SHP77 treated with DMSO at 0.1 percent for 48 hours (cell line): ENCODE results near the gene DNAAF1.
A peak's percentile ranks its signal among the peaks of the same experiment; 100 is the strongest.
"Not testable (repeated sequence)": the region's sequence is repeated elsewhere in the genome, so short reads cannot be mapped to it uniquely, and the experiment has no call there.

Source experiments
- DNase-seq: peaks from one replicate; lab custom pipeline; 2025; lab: John Stamatoyannopoulos, UW

DNAAF1 gene

DNA sequence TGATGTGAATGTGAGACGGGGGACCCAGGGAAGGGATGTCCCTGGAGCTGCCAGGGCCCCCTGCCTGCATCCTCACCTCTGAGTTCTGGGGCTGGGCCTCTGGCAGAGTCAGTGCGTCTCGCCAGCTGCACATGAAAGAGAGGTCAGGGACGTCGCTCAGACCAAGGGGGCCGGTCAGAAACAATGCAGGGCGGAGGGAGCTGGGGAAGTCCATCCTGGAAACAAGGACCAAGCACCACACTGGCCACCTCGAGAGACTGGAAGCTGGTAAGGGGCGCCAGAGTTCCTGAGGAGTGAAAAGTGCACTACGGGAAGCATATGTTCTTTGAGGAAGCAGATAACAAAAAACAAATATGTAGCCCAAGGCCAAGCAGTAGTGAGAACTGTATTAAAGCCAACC, 39.7 kb downstream of the DNAAF1 start:
- DNase-seq = no peak

DNA sequence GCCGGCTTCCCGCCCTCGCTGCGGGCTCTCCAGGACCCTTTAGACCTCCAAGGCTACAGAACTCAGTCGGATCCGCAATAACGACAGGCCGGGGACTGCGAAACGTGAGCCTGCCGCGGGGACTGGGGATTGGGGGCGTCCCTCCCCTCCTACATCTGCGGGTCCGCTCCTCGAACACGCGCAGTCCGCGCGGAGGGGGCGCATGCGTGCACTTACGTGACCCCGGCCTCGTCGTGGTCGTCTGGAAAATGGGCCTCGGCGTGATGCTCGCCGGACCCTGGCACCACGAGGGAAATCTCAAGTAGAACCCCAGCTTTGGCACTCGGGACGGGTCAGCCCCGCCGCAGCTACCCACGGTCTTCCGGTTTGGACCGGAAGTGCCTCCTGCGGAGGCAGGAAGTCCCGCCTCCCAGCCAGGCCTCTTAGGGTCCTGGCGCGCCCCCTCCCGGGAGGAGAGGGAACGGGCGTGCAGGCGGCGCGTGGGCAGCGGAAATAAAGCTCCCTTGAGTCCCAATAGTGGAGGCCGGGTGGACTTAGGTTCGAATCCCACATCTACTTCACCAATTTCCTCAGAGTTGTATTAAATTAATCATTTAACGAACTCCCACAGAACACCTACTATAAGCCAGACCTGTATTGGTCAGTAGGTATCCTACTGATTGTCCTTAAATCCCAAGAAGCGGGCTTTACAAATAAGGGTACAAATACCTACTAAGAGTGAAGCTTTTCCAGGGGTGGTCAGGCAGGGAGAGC, 41.8 kb downstream of the DNAAF1 start, which contains the start of gene TAF1C:
TSS of gene TAF1C (minus strand) at position 373 of the 753 bp plus-strand sequence. CDS start 2,069 bp downstream, outside the sequence.
- peak; percentile 77 for DNase-seq

DNA sequence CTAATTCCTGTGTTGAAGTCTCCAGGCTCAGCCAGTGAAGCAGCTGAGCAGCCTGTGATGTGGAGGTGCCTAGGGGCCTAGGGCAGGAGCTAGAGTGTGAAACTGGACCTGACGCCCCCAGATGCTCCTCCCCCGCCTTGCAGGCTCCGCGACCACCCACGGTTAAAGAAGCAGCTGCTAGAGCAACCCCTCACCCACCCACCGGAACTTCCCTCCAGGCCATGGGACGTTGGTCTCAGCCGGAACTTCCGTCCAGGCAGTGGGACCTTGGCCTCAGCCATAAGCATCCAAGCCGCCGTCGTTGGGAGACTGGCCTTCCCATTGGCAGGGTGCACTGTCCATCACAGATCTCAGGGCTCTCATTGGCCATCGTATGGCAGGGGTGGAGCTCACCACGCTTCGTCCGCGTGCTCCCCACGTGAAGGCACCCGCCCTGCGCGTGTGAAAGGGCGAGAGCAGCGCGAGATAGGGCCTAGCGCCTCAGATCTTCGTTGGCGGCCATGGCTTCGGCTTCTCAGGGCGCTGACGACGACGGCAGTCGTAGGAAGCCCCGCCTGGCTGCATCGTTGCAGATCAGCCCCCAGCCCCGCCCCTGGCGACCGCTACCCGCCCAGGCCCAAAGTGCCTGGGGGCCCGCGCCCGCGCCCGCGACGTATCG, 45.8 kb downstream of the DNAAF1 start, which contains the start of gene ADAD2:
TSS of gene ADAD2 (plus strand) at position 427 of the 658 bp plus-strand sequence. CDS start at position 501, 74 bp downstream.
- DNase-seq = no peak

DNA sequence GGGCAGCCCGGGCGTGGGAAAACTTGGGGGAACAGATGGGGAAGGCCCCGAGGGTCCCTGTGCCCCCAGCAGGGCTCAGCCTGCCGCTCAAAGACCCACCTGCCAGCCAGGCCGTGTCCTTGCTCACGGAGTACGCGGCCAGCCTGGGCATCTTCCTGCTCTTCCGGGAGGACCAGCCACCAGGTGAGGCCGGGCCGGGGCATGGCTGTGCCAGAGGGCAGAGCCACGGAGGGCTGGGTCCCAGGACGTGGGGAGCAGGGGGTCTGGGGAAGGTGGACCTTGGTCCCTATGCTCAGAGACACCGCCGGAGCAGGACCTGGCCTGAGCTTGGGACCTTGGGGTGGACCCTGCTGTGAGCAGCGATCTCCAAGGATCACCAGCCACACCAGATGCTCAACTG, 46.4 kb downstream of the DNAAF1 start:
- no peak for DNase-seq

DNA sequence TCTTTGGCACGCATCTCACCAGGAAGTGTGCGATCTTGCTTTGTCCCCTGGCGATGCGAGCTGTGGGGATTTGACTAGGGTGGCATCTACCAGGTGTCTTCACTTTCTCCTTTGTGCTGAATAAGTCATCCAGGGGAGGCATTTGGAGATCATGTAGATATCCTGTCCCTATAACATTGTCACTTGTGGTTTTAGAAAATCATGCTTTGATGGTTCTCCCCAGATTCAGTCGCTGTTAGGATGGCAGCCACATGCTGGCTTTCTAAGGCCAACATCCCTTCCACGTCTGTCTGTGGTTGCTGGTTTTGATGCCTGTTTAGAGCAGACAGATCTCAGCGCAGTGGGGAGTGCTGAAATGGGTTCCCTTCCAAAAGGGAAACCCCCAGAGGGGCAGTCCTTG, 48.4 kb downstream of the DNAAF1 start:
- no peak for DNase-seq

DNA sequence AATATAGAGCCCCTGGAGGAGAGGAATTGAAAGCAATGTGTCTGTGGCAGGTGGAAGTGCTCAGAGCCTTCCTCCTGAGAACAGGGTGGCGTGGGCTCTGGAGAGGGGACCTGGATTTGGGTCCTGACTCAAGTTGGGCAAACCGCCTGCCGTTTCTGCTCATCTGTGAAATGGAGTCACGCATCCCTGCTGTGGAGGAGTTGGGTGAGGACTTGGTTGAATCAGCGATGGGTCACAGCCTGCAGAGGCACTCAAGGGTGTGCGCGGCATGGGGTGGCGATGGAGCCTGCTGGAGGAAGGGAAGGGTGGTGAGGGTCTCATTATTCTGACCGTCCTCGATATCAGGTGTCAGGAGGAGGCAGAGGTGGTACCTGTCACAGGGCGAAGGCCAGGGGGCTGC, 48.9 kb downstream of the DNAAF1 start:
- no peak for DNase-seq

DNA sequence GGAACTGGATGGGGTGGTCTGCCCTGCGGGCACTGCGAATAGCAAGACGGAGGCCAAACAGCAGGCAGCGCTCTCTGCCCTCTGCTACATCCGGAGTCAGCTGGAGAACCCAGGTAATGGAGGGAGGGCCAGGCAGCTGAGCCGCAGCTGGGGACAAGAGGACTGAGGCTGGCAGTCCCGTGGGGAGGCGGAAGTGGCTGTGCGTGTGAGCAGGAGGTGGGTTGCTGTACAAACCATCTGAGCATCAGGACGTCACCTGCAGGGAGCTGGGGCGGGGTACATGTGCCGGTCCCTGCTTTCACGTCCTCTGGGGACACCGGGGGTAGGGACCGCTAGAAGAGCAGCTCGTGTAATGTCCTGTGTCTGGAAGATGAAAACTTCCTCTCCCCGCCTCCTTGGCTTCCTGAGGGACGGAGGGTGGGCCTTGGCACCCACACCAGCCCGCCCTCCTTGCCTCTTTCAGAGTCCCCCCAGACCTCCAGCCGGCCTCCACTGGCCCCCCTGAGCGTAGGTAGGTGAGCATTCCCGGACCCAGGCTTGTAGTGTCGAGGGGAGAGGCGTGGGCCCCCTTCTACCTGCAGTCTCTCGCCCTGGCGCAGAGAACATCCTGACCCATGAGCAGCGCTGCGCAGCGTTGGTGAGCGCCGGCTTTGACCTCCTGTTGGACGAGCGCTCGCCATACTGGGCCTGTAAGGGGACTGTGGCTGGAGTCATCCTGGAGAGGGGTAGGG, 49.5 kb downstream of the DNAAF1 start:
- DNase-seq = no peak

DNA sequence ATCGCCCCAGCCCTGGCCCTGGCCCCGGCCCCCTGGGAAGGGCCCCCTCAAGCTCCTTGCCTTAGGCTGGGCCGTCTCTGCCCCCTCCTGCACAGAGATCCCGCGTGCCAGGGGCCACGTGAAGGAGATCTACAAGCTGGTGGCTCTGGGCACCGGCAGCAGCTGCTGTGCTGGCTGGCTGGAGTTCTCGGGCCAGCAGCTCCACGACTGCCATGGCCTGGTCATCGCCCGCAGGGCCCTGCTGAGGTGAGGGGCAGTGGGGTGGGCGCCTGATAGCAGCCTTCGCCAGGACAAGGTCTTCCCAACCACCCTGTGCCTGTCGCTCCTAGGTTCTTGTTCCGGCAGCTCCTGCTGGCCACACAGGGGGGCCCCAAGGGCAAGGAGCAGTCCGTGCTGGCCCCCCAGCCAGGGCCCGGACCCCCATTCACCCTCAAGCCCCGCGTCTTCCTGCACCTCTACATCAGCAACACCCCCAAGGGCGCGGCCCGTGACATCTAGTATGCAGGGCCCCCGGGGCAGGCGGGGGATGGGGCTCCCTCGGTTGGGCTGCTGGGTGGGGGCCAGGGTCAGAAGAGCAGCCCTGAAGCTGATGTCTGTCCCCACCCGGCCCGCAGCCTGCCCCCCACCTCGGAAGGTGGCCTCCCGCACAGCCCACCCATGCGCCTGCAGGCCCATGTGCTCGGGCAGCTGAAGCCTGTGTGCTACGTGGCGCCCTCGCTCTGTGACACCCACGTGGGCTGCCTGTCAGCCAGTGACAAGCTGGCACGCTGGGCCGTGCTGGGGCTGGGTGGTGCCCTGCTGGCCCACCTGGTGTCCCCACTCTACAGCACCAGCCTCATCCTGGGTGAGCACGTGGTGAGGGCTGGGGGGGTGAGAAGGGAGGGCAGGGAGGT, 50.3 kb downstream of the DNAAF1 start:
- no peak for DNase-seq

DNA sequence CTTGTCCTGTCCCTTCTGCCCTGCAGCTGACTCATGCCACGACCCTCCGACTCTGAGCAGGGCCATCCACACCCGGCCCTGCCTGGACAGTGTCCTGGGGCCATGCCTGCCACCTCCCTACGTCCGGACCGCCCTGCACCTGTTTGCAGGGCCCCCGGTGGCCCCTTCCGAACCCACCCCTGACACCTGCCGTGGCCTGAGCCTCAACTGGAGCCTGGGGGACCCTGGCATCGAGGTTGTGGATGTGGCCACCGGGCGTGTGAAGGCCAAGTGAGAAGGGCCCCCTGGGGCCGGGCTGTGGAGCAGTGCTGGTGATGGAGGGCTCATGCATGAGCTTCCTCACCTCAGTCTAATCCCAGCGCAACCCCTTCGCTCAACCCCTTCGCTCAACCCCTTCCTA, 51.0 kb downstream of the DNAAF1 start:
- DNase-seq = no peak

DNA sequence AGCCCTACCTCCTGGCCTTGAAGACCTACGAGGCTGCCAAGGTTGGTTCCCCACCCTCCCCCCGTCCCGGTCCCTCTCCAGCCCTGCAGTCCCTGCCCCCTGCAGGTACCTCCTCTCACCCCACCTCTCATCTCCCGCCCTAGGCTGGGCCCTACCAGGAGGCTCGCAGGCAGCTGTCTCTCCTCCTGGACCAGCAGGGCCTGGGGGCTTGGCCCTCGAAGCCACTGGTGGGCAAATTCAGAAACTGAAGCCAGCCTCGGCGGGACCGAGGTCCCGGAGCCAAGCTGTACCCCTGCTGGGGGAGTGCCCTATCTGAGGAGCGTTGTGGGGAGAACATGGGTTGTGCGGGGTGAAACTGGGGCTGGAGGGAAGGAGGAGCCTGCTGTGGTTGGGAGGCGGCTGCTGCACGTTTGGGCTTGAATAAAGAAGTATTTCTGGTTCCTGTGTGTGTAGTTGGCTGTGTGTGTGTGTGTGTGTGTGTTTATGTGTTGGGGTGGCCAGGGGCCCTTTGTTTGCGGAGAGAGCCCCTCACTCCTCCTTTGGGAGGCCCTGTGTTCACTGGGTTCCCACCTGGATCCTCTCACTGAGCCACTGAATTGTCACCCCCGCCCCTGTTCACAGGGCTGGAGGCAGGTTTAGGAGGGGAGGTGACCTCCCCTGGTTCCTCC, 51.8 kb downstream of the DNAAF1 start:
- DNase-seq = no peak

DNA sequence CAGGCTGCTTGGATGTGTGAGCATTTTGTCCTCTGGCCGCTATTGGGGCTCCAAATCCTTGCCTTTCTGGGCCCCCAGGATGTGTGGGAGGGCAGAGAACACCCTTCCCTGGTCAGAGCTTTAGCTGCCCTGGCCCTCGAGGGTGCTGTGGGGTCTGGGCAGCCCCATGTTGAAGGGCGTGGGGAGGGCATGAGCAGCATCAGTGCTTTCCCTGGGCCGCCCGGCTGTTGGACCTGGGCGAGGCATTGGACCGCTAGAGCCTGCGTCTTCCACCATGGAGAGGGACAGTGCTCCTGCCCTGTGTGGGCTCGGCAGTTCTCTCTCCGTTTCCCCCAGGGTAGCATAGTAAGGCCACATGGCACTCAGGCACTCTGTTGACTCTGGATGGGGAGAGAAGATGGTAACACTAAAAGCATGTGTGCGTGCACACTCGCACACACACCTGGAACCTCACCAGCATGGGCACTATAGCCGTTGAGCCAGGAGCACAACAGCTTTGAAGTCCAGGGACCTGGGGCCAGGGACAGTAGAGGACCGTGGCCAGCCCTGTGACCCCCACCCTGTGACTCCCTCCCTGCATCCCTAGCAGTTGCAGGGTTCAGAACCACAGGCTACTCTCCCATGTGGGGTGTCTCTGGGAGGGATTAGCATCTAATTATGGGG, 52.5 kb downstream of the DNAAF1 start:
- DNase-seq = no peak

DNA sequence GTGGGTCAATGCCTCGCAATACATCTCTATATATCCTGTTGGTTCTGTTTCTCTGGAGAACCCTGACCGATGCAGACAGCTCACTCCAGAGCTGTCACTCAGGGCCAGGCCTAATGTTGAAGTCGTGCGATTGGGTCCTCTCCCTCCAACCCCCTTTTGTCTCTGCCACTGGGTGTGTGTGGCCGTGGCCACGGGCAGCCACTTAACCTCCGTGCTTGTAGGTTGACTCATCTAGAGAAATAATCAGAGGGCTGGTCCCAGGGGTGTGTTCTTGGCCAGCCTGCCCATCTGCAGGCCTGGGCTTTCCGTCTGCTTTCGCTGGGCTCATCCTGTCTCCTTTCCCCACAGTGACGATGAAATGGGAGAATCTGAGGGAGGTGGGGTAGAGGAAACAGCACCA, 53.3 kb downstream of the DNAAF1 start:
- no peak for DNase-seq

DNA sequence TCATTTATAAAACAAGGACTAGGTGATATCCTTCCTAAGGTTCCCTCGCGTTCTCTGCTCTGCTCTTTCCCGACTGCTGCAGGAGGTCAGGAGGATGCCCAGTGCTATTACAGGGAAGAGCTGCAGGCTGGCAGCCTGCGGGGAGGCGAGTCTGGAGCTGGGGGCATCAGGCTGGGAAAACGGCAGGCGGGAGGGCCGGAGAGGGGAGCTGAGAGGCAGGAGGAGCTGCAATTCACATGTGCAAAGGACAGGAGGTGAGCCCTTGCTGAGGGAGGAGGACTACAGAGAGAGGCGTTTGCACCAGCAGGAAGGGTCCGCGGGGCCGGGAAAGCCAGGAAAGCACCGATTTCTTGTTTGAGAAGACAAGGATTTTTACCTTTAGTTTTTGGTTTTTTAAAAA, 54.0 kb downstream of the DNAAF1 start:
- no peak for DNase-seq

DNA sequence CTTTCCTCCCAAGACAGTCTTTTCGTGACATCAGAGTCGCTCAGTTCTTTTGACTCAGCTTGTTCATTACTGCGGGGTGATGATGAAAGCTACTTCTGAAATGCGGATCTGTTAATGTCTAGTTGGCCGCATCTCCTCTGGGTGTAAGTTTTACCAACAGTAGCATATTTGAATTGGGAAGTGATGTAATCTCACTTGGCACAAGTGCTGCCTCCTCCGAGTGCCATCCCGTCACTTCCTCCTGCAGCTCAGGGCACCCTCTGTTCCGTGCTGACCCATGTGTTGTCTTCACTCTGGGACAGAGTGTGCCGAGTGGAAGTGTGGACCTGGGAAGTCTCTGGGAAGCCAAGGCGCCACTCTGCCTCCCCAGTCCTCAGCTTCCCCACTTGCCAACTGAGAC, 54.8 kb downstream of the DNAAF1 start:
- DNase-seq = no peak

DNA sequence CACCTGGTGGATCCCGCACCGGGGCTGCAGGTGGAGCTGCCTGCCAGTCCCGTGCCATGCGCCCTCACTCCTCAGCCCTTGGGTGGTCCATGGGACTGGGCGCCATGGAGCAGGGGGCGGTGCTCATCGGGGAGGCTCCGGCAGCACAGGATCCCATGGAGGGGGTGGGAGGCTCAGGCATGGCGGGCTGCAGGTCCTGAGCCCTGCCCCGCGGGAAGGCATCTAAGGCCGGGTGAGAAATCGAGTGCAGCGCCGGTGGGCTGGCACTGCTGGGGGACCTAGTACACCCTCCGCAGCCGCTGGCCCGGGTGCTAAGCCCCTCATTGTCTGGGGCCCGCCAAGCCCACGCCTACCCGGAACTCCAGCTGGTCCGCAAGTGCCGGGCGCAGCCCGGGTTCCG, 59.4 kb downstream of the DNAAF1 start:
- not testable (repeated sequence) for DNase-seq

DNA sequence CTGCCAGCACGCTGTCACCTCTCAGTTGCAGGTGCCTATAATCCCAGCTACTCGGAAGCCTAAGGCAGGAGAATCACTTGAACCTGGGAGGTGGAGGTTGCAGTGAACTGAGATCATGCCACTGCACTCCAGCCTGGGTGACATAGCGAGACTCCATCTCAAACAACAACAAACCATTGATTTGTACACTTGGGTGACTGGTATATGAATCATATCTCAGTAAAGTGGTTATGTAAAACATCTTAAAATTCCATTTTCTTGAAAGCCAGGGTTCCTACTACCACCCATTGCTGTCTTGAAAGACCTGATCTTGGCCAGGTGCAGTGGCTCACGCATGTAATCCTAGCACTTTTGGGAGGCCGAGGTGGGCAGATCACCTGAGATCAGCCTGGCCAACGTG, 60.0 kb downstream of the DNAAF1 start:
- not testable (repeated sequence) for DNase-seq

DNA sequence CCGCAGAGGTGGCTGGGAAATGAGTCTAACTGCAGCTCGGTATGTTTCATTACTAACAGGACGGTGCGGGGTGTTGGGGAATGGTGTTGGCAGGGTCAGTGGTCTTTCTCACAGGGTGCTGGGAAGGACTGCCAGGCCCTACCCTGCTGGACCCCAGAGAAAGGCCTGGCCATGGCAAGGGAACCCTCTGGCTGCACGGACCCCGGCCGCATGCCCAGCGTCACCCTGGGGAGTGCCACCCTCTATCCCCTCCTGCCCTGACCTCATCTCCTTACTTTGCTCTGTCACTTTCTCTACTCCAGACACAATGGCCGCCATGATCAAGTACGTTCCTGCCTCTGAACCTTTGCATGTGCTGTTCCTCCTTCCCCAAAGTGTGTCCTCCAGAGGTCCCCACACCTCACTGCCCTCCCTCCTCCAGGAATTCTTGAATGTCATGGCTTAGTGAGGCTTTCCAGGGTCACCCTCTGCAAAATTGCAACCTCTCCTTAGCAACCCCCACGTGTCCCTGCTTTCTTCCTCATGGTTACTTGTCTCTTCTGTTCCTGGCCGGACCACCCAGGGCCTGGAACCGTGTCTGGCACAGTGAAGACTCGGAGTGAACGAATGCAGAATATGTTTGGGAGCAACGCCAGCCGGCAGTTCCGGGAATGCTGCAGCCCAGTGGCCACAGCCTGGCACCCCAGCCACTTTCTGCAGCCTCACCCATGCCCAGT, 61.0 kb downstream of the DNAAF1 start:
- DNase-seq = no peak

DNA sequence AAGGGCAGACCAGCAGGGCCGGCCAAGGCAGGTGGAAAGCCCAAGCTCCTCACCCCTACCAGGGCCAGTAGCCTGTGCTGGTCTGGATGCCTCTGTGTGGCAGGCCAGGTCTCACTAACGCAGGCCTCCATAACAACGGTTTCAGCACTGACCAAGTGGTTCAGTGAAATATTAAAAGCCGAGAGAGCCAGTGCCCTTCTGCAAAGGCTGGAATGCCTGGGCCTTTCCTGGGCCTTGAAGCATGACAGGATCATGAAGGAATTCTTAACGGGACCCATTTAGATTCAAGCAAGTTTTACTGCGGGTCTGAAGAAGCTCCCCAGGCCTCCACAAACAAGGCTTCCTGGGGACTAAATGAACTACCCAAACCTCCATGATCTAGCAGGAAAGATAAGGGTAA, 62.1 kb downstream of the DNAAF1 start:
- DNase-seq = no peak

DNA sequence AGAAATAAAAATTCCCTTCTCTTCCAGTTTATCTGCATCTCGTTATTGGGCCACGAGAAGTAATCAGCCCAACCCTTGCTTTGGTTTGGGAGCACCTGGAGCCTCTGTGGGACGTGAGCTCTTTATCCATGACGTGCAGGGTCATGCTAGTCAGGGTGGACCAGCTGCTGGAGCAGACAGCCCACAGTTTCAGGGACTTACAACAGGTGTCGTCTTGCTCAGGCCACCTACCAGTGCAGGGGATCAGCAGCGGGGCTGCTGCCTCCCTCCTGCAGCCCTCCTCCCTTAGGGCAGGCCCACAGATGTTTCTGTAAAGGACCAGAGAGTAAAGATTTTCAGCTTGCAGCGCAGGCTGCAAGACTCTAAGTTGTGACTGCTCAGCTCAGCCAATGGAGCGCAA, 62.8 kb downstream of the DNAAF1 start:
- DNase-seq = no peak

DNA sequence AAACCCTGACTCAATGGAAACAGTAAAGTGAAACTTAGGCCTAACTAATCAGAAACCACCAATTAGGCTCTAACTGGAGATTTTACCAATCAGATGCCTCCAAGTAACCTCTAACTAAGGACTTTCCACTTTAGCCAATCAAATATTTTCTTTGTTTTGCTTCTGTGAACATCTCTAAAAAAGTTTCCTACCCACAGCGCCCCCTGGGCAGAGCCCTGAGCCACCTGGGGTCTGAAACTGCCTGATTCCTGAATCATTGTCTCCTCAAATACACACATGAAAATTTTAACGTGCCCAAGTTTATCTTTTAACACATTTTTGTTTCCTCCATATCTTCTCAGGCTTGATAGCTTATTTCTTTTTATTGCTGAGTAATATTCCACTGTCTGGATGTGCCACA, 64.9 kb downstream of the DNAAF1 start:
- DNase-seq = no peak
